Measurements from ENCODE around the gene PWWP2B.
"Not testable (repeated sequence)": the region's sequence is repeated elsewhere in the genome, so short reads cannot be mapped to it uniquely, and the experiment has no call there.

DNA sequence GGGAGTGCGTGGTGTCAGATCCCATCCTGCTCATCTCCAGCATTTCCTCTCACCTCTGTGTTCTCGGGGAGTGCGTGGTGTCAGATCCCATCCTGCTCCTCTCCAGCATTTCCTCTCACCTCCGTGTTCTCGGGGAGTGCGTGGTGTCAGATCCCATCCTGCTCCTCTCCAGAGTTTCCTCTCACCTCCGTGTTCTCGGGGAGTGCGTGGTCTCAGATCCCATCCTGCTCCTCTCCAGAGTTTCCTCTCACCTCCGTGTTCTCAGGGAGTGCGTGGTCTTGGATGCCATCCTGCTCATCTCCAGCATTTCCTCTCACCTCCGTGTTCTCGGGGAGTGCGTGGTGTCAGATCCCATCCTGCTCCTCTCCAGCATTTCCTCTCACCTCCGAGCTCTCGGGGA lies 18.0 kb upstream of the PWWP2B start:
- TF ChIP-seq POLR2A, SPI1, POU2F2, POLR2AphosphoS5, TAF1 (IDR thresholded peaks at IDR 0.05; ENCODE audit: low read depth, low read length): not testable (repeated sequence)

All from GM12891 (cell line).